ENCODE results near the gene TIMM13.
"Not testable (repeated sequence)": the region's sequence is repeated elsewhere in the genome, so short reads cannot be mapped to it uniquely, and the experiment has no call there.

The TIMM13 gene

GRCh38 chr19:2427429-2428320 is at the start of gene TIMM13:
TIMM13 (minus strand) TSS chr19:2427586; CDS start chr19:2427533, 53 bp downstream.
- peak; percentile 87 for DNase-seq

DNA sequence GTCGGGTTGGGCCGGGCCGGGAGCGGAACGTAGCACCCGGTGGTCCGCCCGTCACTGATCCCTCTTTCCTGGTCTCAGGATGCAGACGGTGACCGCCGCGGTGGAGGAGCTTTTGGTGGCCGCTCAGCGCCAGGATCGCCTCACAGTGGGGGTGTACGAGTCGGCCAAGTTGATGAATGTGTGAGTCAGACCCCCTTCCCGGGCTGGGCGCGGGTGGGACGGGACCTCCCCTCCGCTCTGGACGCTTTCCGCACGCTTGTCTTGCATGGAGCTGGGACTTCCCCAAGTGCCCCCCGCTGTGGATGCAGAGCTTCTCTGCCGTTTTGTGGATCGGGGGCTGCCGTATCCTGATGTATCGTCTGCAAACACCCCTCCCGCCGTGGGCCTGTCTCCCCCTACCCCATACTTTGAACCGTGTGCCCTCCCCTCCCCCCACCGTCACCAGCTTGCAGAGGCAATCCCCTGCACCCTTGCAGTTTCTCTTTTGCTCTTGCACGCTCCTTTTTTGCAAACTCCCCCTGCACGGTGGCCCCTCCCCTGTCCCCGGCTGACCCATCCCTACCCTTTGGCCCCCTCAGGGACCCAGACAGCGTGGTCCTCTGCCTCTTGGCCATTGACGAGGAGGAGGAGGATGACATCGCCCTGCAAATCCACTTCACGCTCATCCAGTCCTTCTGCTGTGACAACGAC is 49.2 kb upstream of the TIMM13 start:
- DNase-seq: no peak

- peak; percentile 89 for DNase-seq
Observed at GRCh38 chr19:2475702-2476450, 48.5 kb upstream of the TIMM13 start, which contains the start of gene GADD45B. GADD45B (plus strand) TSS chr19:2476127; CDS start chr19:2476359, 232 bp downstream.

DNA sequence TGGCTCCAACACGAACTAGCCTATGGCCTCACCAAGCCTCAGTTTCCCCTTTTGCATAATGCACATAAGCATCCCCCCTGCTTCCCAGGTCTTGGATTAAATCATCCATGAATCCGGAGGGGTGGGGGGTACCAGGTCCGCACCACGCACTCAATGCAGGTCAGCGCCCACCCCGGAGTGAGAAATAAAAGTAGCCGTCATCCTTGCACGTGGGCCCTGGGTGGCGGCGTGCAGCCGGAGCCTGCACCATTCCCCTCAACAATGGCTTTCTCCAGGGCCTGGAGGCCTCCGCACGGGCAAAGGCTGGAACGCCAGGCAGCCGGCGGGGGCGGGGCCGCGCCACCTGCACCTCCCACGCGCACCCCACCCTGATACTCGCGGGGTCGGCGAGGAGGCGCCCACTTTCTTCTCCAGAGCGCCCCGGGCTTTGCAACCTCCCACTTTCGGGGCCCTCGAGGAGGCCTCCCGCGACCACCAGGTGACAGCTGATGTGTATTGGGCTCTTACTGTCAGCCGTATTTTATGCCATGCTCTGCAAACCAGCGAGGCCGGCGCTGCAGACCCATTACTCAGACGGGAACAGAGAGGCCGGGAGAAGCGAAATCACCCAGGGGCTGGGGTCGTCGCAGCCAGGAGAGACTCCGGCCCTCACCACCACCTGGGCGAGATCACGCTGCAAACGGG is 47.8 kb upstream of the TIMM13 start:
- DNase-seq: no peak

GRCh38 chr19:2474232-2475017 is 47.0 kb upstream of the TIMM13 start:
- DNase-seq: peak; percentile 63

DNA sequence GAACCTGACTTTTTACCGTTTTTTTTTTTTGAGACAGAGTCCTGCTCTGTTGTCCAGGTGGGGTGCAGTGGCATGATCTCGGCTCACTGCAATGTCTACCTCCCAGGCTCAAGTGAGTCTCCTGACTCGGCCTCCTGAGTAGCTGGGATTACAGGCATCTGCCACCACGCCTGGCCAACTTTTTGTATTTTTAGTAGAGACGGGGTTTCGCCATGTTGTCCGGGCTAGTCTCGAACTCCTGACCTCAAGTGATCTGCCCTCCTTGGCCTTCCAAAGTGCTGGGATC is 42.5 kb upstream of the TIMM13 start:
- not testable (repeated sequence) for DNase-seq

GRCh38 chr19:2469102-2469914 is 41.9 kb upstream of the TIMM13 start:
- DNase-seq: no peak

DNA sequence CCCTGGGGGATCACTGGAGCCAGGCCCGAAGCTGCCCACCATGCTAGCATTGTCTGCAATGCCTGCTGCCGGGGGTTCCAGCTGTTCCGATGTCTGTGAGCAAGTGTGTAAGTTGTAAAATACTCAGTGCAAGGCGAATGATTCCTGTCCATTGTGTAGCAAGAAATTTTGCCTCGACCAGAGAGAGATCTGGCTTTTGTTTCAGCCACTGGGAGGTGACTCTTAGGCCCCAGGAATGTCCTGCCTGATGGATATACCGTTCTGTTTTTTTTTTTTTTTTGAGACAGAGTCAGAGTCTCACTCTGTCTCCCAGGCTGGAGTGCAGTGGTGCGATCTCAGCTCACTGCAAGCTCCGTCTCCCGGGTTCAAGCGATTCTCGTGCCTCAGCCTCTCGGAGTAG is 41.2 kb upstream of the TIMM13 start:
- no peak for DNase-seq

DNA sequence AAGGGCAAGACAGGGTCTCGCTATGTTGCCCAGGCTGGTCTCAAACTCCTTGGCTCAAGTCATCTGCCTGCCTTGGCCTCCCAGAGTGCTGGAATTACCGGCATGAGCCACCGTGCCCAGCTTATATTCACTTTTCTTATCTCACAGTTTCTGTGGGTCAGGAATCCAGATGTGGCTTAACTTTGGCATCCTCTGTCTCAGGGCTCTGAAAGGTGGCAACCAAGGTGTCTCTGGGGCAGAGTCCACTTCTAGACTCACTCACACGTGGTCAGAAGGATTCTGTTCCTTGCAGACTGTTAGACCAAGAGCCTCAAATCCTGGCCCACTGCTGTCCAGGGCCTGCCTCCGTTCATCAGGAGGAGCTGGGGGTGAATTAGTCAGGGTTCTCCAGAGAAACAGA is 37.0 kb upstream of the TIMM13 start:
- no peak for DNase-seq

- DNase-seq: not testable (repeated sequence)
Observed at GRCh38 chr19:2463694-2464093, 36.3 kb upstream of the TIMM13 start.

GRCh38 chr19:2462635-2463421 is 35.4 kb upstream of the TIMM13 start:
- peak; percentile 81 for DNase-seq

- DNase-seq: peak; percentile 60
Observed at GRCh38 chr19:2461751-2462634, 34.6 kb upstream of the TIMM13 start.

GRCh38 chr19:2460245-2460644 is 32.9 kb upstream of the TIMM13 start:
- no peak for DNase-seq

DNA sequence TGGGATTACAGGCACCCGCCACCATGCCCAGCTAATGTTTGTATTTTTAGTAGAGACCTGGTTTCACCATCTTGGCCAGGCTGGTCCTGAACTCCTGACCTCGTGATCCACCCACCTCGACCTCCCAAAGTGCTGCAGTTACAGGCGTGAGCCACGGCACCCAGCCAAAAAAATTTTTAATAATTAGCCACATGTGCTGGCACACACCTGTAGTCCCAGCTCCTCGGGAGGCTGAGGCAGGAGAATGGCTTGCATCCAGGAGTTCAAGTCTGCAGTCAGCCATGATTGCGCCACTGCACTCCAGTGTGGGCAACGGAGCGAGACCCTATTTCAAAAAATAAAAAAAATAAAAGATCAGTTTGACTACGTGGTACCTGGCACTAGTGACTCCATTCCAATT is 31.4 kb upstream of the TIMM13 start:
- DNase-seq: not testable (repeated sequence)

- DNase-seq: no peak
Observed at GRCh38 chr19:2458054-2458453, 30.7 kb upstream of the TIMM13 start.

GRCh38 chr19:2457394-2458037 is 30.1 kb upstream of the TIMM13 start:
- no peak for DNase-seq

- no peak for DNase-seq
Observed at GRCh38 chr19:2455851-2456570, 28.6 kb upstream of the TIMM13 start.

Data from NCI-H774 (cell line).